H9 (cell line): ENCODE measurements around the gene SIGLEC5. TPM values are rescaled to one million over a fixed set of nuclear protein-coding genes. Genes with fewer than 3 reads are reported as not detected.
A peak's percentile ranks its signal among the peaks of the same experiment; 100 is the strongest.

Experiments
- DNase-seq: peaks from one replicate; pipeline ENCODE4 v3.0.0-alpha.2; 2017
- H2AFZ ChIP-seq: one replicate; pipeline ENCODE4 v1.6.1; 2013; ENCODE audit warnings: mild to moderate bottlenecking, low read length, control low read depth, moderate library complexity
- H2AK5ac ChIP-seq: 2 replicates; pipeline ENCODE4 v1.6.1; 2013; ENCODE audit warnings: low read length, control low read depth, mixed read lengths; ENCODE audit not compliant: insufficient read length
- H2BK120ac ChIP-seq: one replicate; pipeline ENCODE4 v1.6.1; 2013; ENCODE audit warnings: low read depth, mild to moderate bottlenecking, low read length, control low read depth, inconsistent platforms; ENCODE audit not compliant: poor library complexity, severe bottlenecking
- H2BK12ac ChIP-seq: 2 replicates; pipeline ENCODE4 v1.6.1; 2013; ENCODE audit warnings: low read length, control low read depth, mixed read lengths, low read depth; ENCODE audit not compliant: insufficient read length
- H2BK15ac ChIP-seq: 2 replicates; pipeline ENCODE4 v1.6.1; 2013; ENCODE audit warnings: low read depth, low read length, control low read depth
- H2BK20ac ChIP-seq: one replicate; pipeline ENCODE4 v1.6.1; 2013; ENCODE audit warnings: low read depth, mild to moderate bottlenecking, low read length, control low read depth, inconsistent platforms; ENCODE audit not compliant: poor library complexity, severe bottlenecking
- H2BK5ac ChIP-seq: 2 replicates; pipeline ENCODE4 v1.6.1; 2013; ENCODE audit warnings: low read length, control low read depth, mixed read lengths; ENCODE audit not compliant: insufficient read length
- H3K14ac ChIP-seq: 2 replicates; pipeline ENCODE4 v1.6.1; 2013; ENCODE audit warnings: low read length, control low read depth; ENCODE audit not compliant: insufficient read depth
- H3K18ac ChIP-seq: 2 replicates; pipeline ENCODE4 v1.6.1; 2013; ENCODE audit warnings: low read depth, mild to moderate bottlenecking, mixed read lengths, low read length, control low read depth; ENCODE audit not compliant: insufficient read length
- H3K23ac ChIP-seq: 2 replicates; pipeline ENCODE4 v1.6.1; 2013; ENCODE audit warnings: low read length, control low read depth, mixed read lengths, low read depth; ENCODE audit not compliant: insufficient read length
- H3K23me2 ChIP-seq: 2 replicates; pipeline ENCODE4 v1.6.1; 2013; ENCODE audit warnings: low read depth, mild to moderate bottlenecking, mixed read lengths, low read length, control low read depth; ENCODE audit not compliant: insufficient read length, poor library complexity, severe bottlenecking
- H3K27ac ChIP-seq: 2 replicates; pipeline ENCODE4 v1.5.1; 2013; ENCODE audit warnings: low read length, control low read depth, mixed read lengths, low read depth; ENCODE audit not compliant: insufficient read length
- H3K27me3 ChIP-seq: 2 replicates; pipeline ENCODE4 v1.6.1; 2013; ENCODE audit warnings: low read length, control low read depth, inconsistent platforms; ENCODE audit not compliant: insufficient read depth
- H3K4ac ChIP-seq: 2 replicates; pipeline ENCODE4 v1.6.1; 2013; ENCODE audit warnings: low read depth, mild to moderate bottlenecking, control low read depth, inconsistent platforms, low read length, moderate library complexity
- H3K4me1 ChIP-seq: 2 replicates; pipeline ENCODE4 v1.6.1; 2013; ENCODE audit warnings: low read length, control low read depth, inconsistent platforms; ENCODE audit not compliant: insufficient read depth
- H3K4me2 ChIP-seq: 2 replicates; pipeline ENCODE4 v1.6.1; 2013; ENCODE audit warnings: low read length, control low read depth, mixed read lengths; ENCODE audit not compliant: insufficient read length, insufficient read depth
- H3K56ac ChIP-seq: 2 replicates; pipeline ENCODE4 v1.6.1; 2013; ENCODE audit warnings: low read depth, mild to moderate bottlenecking, mixed read lengths, low read length, control low read depth; ENCODE audit not compliant: insufficient read length
- H3K79me1 ChIP-seq: 2 replicates; pipeline ENCODE4 v1.6.1; 2013; ENCODE audit warnings: low read depth, mild to moderate bottlenecking, moderate library complexity, low read length, control low read depth, inconsistent platforms; ENCODE audit not compliant: insufficient read depth, poor library complexity, severe bottlenecking
- H3K79me2 ChIP-seq: 2 replicates; pipeline ENCODE4 v1.6.1; 2013; ENCODE audit warnings: low read length, control low read depth, inconsistent platforms; ENCODE audit not compliant: insufficient read depth
- H3K9ac ChIP-seq: 2 replicates; pipeline ENCODE4 v1.6.1; 2013; ENCODE audit warnings: low read length, control low read depth, mixed read lengths; ENCODE audit not compliant: insufficient read length; ENCODE audit errors: extremely low read depth
- H3K9me3 ChIP-seq: one replicate; pipeline ENCODE4 v1.6.1; 2013; ENCODE audit warnings: low read depth, low read length, inconsistent platforms; ENCODE audit not compliant: control insufficient read depth
- H3T11ph ChIP-seq: one replicate; pipeline ENCODE4 v1.6.1; 2013; ENCODE audit warnings: mild to moderate bottlenecking, low read length, control low read depth, inconsistent platforms
- H4K20me1 ChIP-seq: one replicate; pipeline ENCODE4 v1.6.1; 2013; ENCODE audit not compliant: control insufficient read depth, insufficient read length, insufficient read depth
- H4K5ac ChIP-seq: 2 replicates; pipeline ENCODE4 v1.6.1; 2013; ENCODE audit warnings: low read depth, mild to moderate bottlenecking, mixed read lengths, low read length, control low read depth; ENCODE audit not compliant: insufficient read length
- H4K8ac ChIP-seq: replicated peaks from 2 replicates; pipeline ENCODE4 v1.6.1; 2013; ENCODE audit warnings: low read length, control low read depth, mixed read lengths, low read depth; ENCODE audit not compliant: insufficient read length
- H4K91ac ChIP-seq: 2 replicates; pipeline ENCODE4 v1.6.1; 2013; ENCODE audit warnings: low read depth, mild to moderate bottlenecking, moderate library complexity, mixed read lengths, low read length, control low read depth; ENCODE audit not compliant: insufficient read length
- H3K27ac Mint-ChIP-seq, 3 experiments: 2 replicates in 2 of 3; 3 replicates in 1 of 3; pipeline ENCODE4 v1.8.0; 2020 to 2021; ENCODE audit warnings: mixed read lengths in 3 of 3, mild to moderate bottlenecking in 1 of 3, moderate library complexity in 1 of 3
- H3K27me3 Mint-ChIP-seq: 2 replicates; pipeline ENCODE4 v1.8.0; 2021; ENCODE audit warnings: low read depth, mild to moderate bottlenecking, moderate library complexity, mixed read lengths
- H3K36me3 Mint-ChIP-seq, 3 experiments: 2 replicates in 2 of 3; 3 replicates in 1 of 3; pipeline ENCODE4 v1.8.0; 2020 to 2021; ENCODE audit warnings: low read depth in 3 of 3, mixed read lengths in 3 of 3; ENCODE audit not compliant: insufficient read depth in 1 of 3
- H3K4me1 Mint-ChIP-seq, 2 experiments: 2 replicates each; pipeline ENCODE4 v1.8.0; 2020; ENCODE audit warnings: mixed read lengths in 2 of 2
- H3K4me3 Mint-ChIP-seq, 2 experiments: 2 replicates in 1 of 2; 3 replicates in 1 of 2; pipeline ENCODE4 v1.8.0; 2020 to 2021; ENCODE audit warnings: mild to moderate bottlenecking in 2 of 2, mixed read lengths in 2 of 2, moderate library complexity in 1 of 2
- H3K9me3 Mint-ChIP-seq, 2 experiments: 2 replicates in 1 of 2; 3 replicates in 1 of 2; pipeline ENCODE4 v1.8.0; 2020; ENCODE audit warnings: mild to moderate bottlenecking in 2 of 2, mixed read lengths in 2 of 2, moderate library complexity in 1 of 2
- WGBS: extraction: QIAGEN DNeasy Blood & Tissue Kit; methylation state at CpG from one replicate; pipeline ENCODE4 v1.1.7; 2013; ENCODE audit warnings: missing lambda C conversion rate, low lambda C conversion rate, mixed read lengths; ENCODE audit not compliant: insufficient read length; ENCODE audit errors: extremely low coverage; 5-methylcytosine and 5-hydroxymethylcytosine counted together
- total RNA-seq: library from RNA; stranded (reverse); gene quantifications from 2 replicates; pipeline ENCODE4 v1.2.1, GENCODE V29; 2021
- TF ChIP-seq, protein P1 (sequence below): fragments of 200-600 bp; sonication (generic); conservative IDR thresholded peaks from 3 replicates; pipeline ENCODE4 v1.8.0; 2021; ENCODE audit warnings: antibody characterized with exemption, mild to moderate bottlenecking

The SIGLEC5 gene
- total RNA-seq, 1 experiment from 2014 or later = not detected

DNA sequence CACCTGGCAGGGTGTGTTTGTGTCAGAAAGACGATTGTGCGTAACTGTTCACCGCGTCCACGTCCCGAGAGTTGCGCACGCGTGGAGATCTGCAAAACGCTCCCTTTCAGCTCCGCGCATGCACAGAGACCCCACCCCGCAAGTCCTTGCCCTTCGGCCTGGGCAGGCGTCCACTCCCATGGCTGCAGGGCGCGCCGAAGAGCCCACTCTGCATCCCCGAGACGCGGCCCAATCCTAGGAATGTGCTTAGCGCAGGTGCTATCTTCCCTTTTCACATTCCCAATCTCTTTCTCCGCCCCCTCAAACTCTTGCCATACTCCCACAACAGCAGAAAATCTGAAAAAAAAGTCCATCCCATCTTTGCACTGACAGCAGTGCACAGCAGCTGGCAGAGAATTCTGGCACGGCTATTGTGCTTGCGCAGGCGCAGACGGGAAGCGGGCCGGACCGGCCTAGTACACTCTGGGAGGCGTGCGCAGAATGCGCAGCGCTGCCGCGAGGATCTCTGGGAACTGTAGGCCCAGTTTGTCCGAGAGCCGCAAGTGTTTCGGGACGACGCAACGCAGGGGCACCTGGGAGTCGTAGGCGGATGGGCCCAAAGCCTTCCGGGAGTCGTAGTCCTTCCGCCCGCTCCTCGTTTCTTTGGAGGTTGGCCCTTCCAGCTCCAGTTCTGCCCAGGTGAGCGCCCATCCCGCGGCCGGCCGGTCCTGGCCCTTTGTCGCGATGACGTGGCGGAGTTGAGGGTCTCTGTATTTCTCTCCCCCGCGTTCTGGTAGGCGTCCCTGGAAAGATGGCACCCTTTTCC, 36.0 kb downstream of the SIGLEC5 start:
- Histone ChIP-seq H3T11ph (no peak overlapping the region), H3K4ac (no peak overlapping the region), H2BK20ac (no peak overlapping the region), H3K4me1 (no peaks in the 10 kb centered on the region; the same call in 1 of the 2 replicates), H3K79me2 (no peaks in the 10 kb centered on the region), H3K23ac (no peak overlapping the region), H3K27me3 (no peaks in the 10 kb centered on the region), H4K5ac (no peak overlapping the region), H3K14ac (no peak overlapping the region; the same call in 1 of the 2 replicates), H2BK5ac (no peak overlapping the region), H3K9ac (peak overlapping the region; percentile 16), H3K79me1 (no peaks in the 10 kb centered on the region), H4K20me1 (no peaks in the 10 kb centered on the region), H3K23me2 (peaks cover 10% of the 10 kb centered on the region), H3K18ac (peak overlapping the region; percentile 6), H2AFZ (no peak overlapping the region), H4K8ac (no peak overlapping the region), H3K56ac (no peak overlapping the region), H3K9me3 (no peaks in the 10 kb centered on the region), H4K91ac (no peak overlapping the region), H2BK120ac (no peak overlapping the region), H2BK12ac (no peak overlapping the region), H2AK5ac (no peak overlapping the region), H2BK15ac (no peak overlapping the region), H3K27ac (no peak overlapping the region), H3K4me2 (peak overlapping the region; percentile 83)
- H3K27me3 Mint-ChIP-seq = peaks cover 11% of the 10 kb centered on the region
- H3K27ac Mint-ChIP-seq = peak overlapping the region in 2 of 3 experiments; percentile 19 to 75; a peak in 3 of 7 replicates
- H3K4me1 Mint-ChIP-seq = peaks cover 15% of the 10 kb centered on the region in 2 experiments
- WGBS = no CpG with 5 or more reads among the region's 61 CpGs
- peaks cover 21 to 25% of the 10 kb centered on the region in 2 experiments for H3K9me3 Mint-ChIP-seq
- TF ChIP-seq, protein P1, sequence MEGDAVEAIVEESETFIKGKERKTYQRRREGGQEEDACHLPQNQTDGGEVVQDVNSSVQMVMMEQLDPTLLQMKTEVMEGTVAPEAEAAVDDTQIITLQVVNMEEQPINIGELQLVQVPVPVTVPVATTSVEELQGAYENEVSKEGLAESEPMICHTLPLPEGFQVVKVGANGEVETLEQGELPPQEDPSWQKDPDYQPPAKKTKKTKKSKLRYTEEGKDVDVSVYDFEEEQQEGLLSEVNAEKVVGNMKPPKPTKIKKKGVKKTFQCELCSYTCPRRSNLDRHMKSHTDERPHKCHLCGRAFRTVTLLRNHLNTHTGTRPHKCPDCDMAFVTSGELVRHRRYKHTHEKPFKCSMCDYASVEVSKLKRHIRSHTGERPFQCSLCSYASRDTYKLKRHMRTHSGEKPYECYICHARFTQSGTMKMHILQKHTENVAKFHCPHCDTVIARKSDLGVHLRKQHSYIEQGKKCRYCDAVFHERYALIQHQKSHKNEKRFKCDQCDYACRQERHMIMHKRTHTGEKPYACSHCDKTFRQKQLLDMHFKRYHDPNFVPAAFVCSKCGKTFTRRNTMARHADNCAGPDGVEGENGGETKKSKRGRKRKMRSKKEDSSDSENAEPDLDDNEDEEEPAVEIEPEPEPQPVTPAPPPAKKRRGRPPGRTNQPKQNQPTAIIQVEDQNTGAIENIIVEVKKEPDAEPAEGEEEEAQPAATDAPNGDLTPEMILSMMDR = no peak
- DNase-seq = peak; percentile 93
- H3K36me3 Mint-ChIP-seq = peaks cover 0 to 5% (median 4%) of the 10 kb centered on the region in 3 experiments; a peak in 4 of 7 replicates
- peak overlapping the region; percentile 84 to 91 for H3K4me3 Mint-ChIP-seq
